Tongue (tissue), 2 donors: ENCODE data around the gene ADAMTSL3. TPM values are rescaled to one million over a fixed set of nuclear protein-coding genes. Genes with fewer than 3 reads are reported as not detected.

Experiments
- DNase-seq: peaks from one replicate; pipeline ENCODE4 v3.0.0-alpha.2; 2015
- total RNA-seq: library from RNA; depleted of rRNA; stranded (reverse); fragments of >200 nt; gene quantifications from one replicate; pipeline ENCODE4 v1.2.3, GENCODE V29; 2014

Gene ADAMTSL3
- total RNA-seq, result 29.2 TPM

- DNase-seq, result peak; percentile 75
Measured at GRCh38 chr15:83653639-83654378, at the start of gene ADAMTSL3. Gene ADAMTSL3, plus strand, starts transcription at chr15:83654123. Its CDS starts 1,639 bp downstream, at chr15:83655762.

- DNase-seq, result no peak
Measured at GRCh38 chr15:83604549-83604948, 49.4 kb upstream of the ADAMTSL3 start.

GRCh38 chr15:83605111-83605945, 48.6 kb upstream of the ADAMTSL3 start:
- peak; percentile 68 for DNase-seq

GRCh38 chr15:83610132-83610531, 43.8 kb upstream of the ADAMTSL3 start:
- DNase-seq, result no peak

GRCh38 chr15:83610901-83611685, 42.8 kb upstream of the ADAMTSL3 start:
- DNase-seq, result no peak

GRCh38 chr15:83612226-83612625, 41.7 kb upstream of the ADAMTSL3 start:
- no peak for DNase-seq

GRCh38 chr15:83612898-83613635, 40.9 kb upstream of the ADAMTSL3 start:
- no peak for DNase-seq

- no peak for DNase-seq
Measured at GRCh38 chr15:83613714-83614113, 40.2 kb upstream of the ADAMTSL3 start.

- DNase-seq, result no peak
Measured at GRCh38 chr15:83616840-83617239, 37.1 kb upstream of the ADAMTSL3 start.

- no peak for DNase-seq
Measured at GRCh38 chr15:83626171-83626802, 27.6 kb upstream of the ADAMTSL3 start.

GRCh38 chr15:83631534-83631933, 22.4 kb upstream of the ADAMTSL3 start:
- no peak for DNase-seq

GRCh38 chr15:83643201-83643600, 10.7 kb upstream of the ADAMTSL3 start:
- no peak for DNase-seq

- no peak for DNase-seq
Measured at GRCh38 chr15:83644439-83644838, 9.5 kb upstream of the ADAMTSL3 start.

GRCh38 chr15:83650831-83651230, 3.1 kb upstream of the ADAMTSL3 start:
- no peak for DNase-seq

- no peak for DNase-seq
Measured at GRCh38 chr15:83651541-83651940, 2.4 kb upstream of the ADAMTSL3 start.

GRCh38 chr15:83652626-83653204, 1.2 kb upstream of the ADAMTSL3 start:
- no peak for DNase-seq

GRCh38 chr15:83653288-83653638, 660 bp upstream of the ADAMTSL3 start:
- no peak for DNase-seq

GRCh38 chr15:83654379-83655236, 685 bp downstream of the ADAMTSL3 start:
- DNase-seq, result peak; percentile 24

GRCh38 chr15:83655237-83655616, 1.3 kb downstream of the ADAMTSL3 start:
- DNase-seq, result no peak

- no peak for DNase-seq
Measured at GRCh38 chr15:83656192-83656591, 2.3 kb downstream of the ADAMTSL3 start.
